Heart left ventricle (tissue), 16 donors: ENCODE measurements around the gene TDP1. TPM values are rescaled to one million over a fixed set of nuclear protein-coding genes. Genes with fewer than 3 reads are reported as not detected.

Source experiments
- ATAC-seq, 4 donors: fragments of 200-7000 bp; cut with Tn5 transposase; one replicate each; pipeline ENCODE4 v1.9.1; 2020 to 2022; ENCODE audit warnings: moderate library complexity in 4 of 4, mild to moderate bottlenecking in 3 of 4, moderate number of reproducible peaks in 1 of 4
- DNase-seq, 5 donors: peaks; one replicate each; pipeline ENCODE4 v3.0.0-alpha.2; 2020
- H3K27ac ChIP-seq, 12 donors: fragments of 200-600 bp; sonication (generic) in 4 of 12; one replicate each; pipeline versions ENCODE4 v1.5.0 to v1.8.0; 2016 to 2022; ENCODE audit warnings: mild to moderate bottlenecking in 2 of 12
- H3K27me3 ChIP-seq, 9 donors: fragments of 200-600 bp; sonication (generic) in 2 of 9; one replicate each; pipeline versions ENCODE4 v1.5.1 to v1.8.0; 2016 to 2022; ENCODE audit warnings: mild to moderate bottlenecking in 3 of 9
- H3K36me3 ChIP-seq, 9 donors: fragments of 200-600 bp; sonication (generic) in 2 of 9; one replicate each; pipeline versions ENCODE4 v1.5.0 to v1.8.0; 2018 to 2022; ENCODE audit warnings: mild to moderate bottlenecking in 2 of 9
- H3K4me1 ChIP-seq, 12 donors: fragments of 200-600 bp; sonication (generic) in 4 of 12; one replicate each; pipeline versions ENCODE4 v1.5.0 to v1.8.0; 2016 to 2022; ENCODE audit warnings: mild to moderate bottlenecking in 3 of 12
- H3K4me3 ChIP-seq, 12 donors: fragments of 200-600 bp; sonication (generic) in 4 of 12; one replicate each; pipeline versions ENCODE4 v1.5.0 to v1.8.0; 2017 to 2022; ENCODE audit warnings: mild to moderate bottlenecking in 9 of 12, moderate library complexity in 4 of 12
- H3K9me3 ChIP-seq, 12 donors: fragments of 200-600 bp; sonication (generic) in 4 of 12; one replicate each; pipeline versions ENCODE4 v1.5.0 to v1.8.0; 2016 to 2022; ENCODE audit warnings: mild to moderate bottlenecking in 1 of 12
- CTCF ChIP-seq, 12 donors: fragments of 200-600 bp; sonication (generic) in 4 of 12; IDR thresholded peaks; one replicate each; pipeline versions ENCODE4 v1.5.0 to v1.8.0; 2018 to 2022; ENCODE audit warnings: antibody characterized with exemption in 12 of 12, mild to moderate bottlenecking in 5 of 12
- POLR2A ChIP-seq, 2 donors: fragments of 450-650 bp; IDR thresholded peaks; one replicate each; pipeline ENCODE4 v1.6.1; 2017; ENCODE audit warnings: antibody characterized with exemption in 2 of 2, mild to moderate bottlenecking in 2 of 2, moderate library complexity in 2 of 2
- WGBS, 4 donors: extraction: QIAGEN DNeasy Blood & Tissue Kit in 2 of 4; methylation state at CpG; one replicate each; pipeline versions ENCODE4 v1.1.5 to v1.1.7; 2013 to 2018; 5-methylcytosine and 5-hydroxymethylcytosine counted together
- intact Hi-C, 10 donors: fragments of 100-400 bp; cut with DNase I; formaldehyde crosslinking; loops; one replicate each; pipeline versions ENCODE4 v1.11.1 to v1.14.2; 2022
- polyA plus RNA-seq, 2 donors: library from polyadenylated mRNA; stranded (reverse); fragments of 200-250 nt; gene quantifications; one replicate each; pipeline ENCODE4 v1.2.3, GENCODE V29; 2013
- total RNA-seq, 9 donors: library from RNA; depleted of rRNA in 2 of 9; stranded (reverse); fragments of >200 nt in 2 of 9; fragmentation: NEBNext Ultra II Directional in 3 of 9; extraction: Animal tissue kit (Norgen Biotek cat#: 25700) in 3 of 9; gene quantifications; one replicate each; pipeline versions ENCODE4 v1.1.0 to v1.2.4, GENCODE V29; 2016 to 2023
- donor health status: ischemic (EF 13 %, LVEDD 7.1; RV severe dilation, severe dysfunction).
- donor health status: healthy with polysubstance abuse.
- donor health status: DM: no; HTN: yes; CAD: no.
- donor health status: DM: no; HTN: no; CAD: no.
- donor health status: ischemic (EF 25% LVEDD 6.9; RV normal size, moderate dysfunction).
- donor health status: ischemic (EF 25% LVEDD 5.7; RV mildly dilated, moderate dysfunction).
- donor health status: healthy.
- donor health status: DM: yes; HTN: yes; CAD: no.
- donor health status: ischemic (EF 35%, LVEDD 5.7; RV mildly dilated, moderate dysfunction).
- donor health status: nonischemic (EF 11% LVEDD 7.7; RV severe dilation, severe dysfunction).
- donor health status: DM: yes; HTN: yes; CAD: no.
- donor health status: PGD.
- donor health status: ischemic (EF 29% LVEDD 5.4; RV normal size, mild dysfunction).
- donor health status: nonischemic (EF 23%, LVEDD 6.1; RV moderate dilation, normal function).

TDP1 gene
- total and polyA plus RNA-seq, 11 donors: 1.0 to 9.0 (median 4.1) TPM

GRCh38 chr14:90050271-90050670, 94.5 kb downstream of the TDP1 start:
- no peak for ATAC-seq
- intact Hi-C loops: no loop called here

GRCh38 chr14:90053044-90053443, 97.3 kb downstream of the TDP1 start:
- intact Hi-C loops: no loop called here
- no peak overlapping the region for H3K4me3 ChIP-seq
- H3K9me3 ChIP-seq: no peaks in the 10 kb centered on the region
- no peak for ATAC-seq
- no peaks in the 10 kb centered on the region for H3K36me3 ChIP-seq
- DNase-seq: no peak
- H3K4me1 ChIP-seq: no peaks in the 10 kb centered on the region
- no peak for TF ChIP-seq CTCF (IDR thresholded peaks at IDR 0.05)
- no peak for TF ChIP-seq POLR2A (IDR thresholded peaks at IDR 0.05)
- 70 to 81% (median 73%) methylated on average over 2 of the region's 2 CpGs for WGBS, 4 donors
- peaks cover 0 to 56% (median 0%) of the 10 kb centered on the region in 9 donors for H3K27me3 ChIP-seq
- H3K27ac ChIP-seq: no peak overlapping the region

More at GRCh38 chr14:90050271-90050670, 94.5 kb downstream of the TDP1 start:
- H3K27me3 ChIP-seq: peaks cover 0 to 35% (median 0%) of the 10 kb centered on the region in 9 donors
- H3K4me1 ChIP-seq: peaks cover 0 to 5% (median 0%) of the 10 kb centered on the region in 12 donors
- TF ChIP-seq CTCF (IDR thresholded peaks at IDR 0.05): no peak
- no peak for TF ChIP-seq POLR2A (IDR thresholded peaks at IDR 0.05)
- 96 to 98% (median 97%) methylated on average over 4 of the region's 4 CpGs for WGBS, 4 donors
- no peaks in the 10 kb centered on the region for H3K9me3 ChIP-seq
- no peak overlapping the region for H3K27ac ChIP-seq
- H3K4me3 ChIP-seq: no peak overlapping the region
- no peak for DNase-seq
- H3K36me3 ChIP-seq: no peaks in the 10 kb centered on the region

- WGBS, 4 donors: 45 to 54% (median 49%) methylated on average over 1 of the region's 1 CpG
- peaks cover 0 to 70% (median 6%) of the 10 kb centered on the region in 9 donors for H3K27me3 ChIP-seq
- no peak for DNase-seq
- H3K4me1 ChIP-seq: no peaks in the 10 kb centered on the region
- ATAC-seq: no peak
- TF ChIP-seq CTCF (IDR thresholded peaks at IDR 0.05) (no peak), POLR2A (IDR thresholded peaks at IDR 0.05) (no peak)
- intact Hi-C loops: no loop called here
- no peak overlapping the region for H3K27ac ChIP-seq
- no peaks in the 10 kb centered on the region for H3K36me3 ChIP-seq
- no peaks in the 10 kb centered on the region for H3K9me3 ChIP-seq
- H3K4me3 ChIP-seq: no peak overlapping the region
These were observed 99.1 kb downstream of the TDP1 start for GRCh38 chr14:90054803-90055202.

GRCh38 chr14:90056826-90057225, 101.1 kb downstream of the TDP1 start:
- Histone ChIP-seq H3K36me3 (no peaks in the 10 kb centered on the region), H3K4me1 (peaks cover 0 to 19% (median 11%) of the 10 kb centered on the region in 12 donors), H3K27me3 (peaks cover 9 to 83% (median 24%) of the 10 kb centered on the region in 9 donors), H3K9me3 (no peaks in the 10 kb centered on the region), H3K4me3 (no peak overlapping the region), H3K27ac (no peak overlapping the region)
- DNase-seq: no peak
- intact Hi-C loops: no loop called here
- no peak for ATAC-seq
- WGBS, 4 donors: 56 to 63% (median 57%) methylated on average over 8 of the region's 8 CpGs
- TF ChIP-seq CTCF (IDR thresholded peaks at IDR 0.05): no peak
- no peak for TF ChIP-seq POLR2A (IDR thresholded peaks at IDR 0.05)
